OCI-LY7 (cell line): ENCODE data around the gene ACADSB. TPM values are rescaled to one million over a fixed set of nuclear protein-coding genes. Genes with fewer than 3 reads are reported as not detected.

ENCODE experiments used
- BruUV-seq: library from RNA; stranded (reverse); fragments of 400-500 nt; replicated peaks from 2 replicates; lab custom pipeline; 2021; lab: Mats Ljungman, UMichigan
- CTCF ChIA-PET: fragments of 300-600 bp; sonication (Branson Sonifier 250); formaldehyde crosslinking; loops from one replicate; lab custom pipeline; 2022; ENCODE audit warnings: antibody characterized with exemption; ENCODE audit not compliant: unreplicated experiment; lab: Charles Lee
- POLR2A ChIA-PET: fragments of 300-600 bp; sonication (Branson Sonifier 250); formaldehyde crosslinking; loops from one replicate; lab custom pipeline; 2022; ENCODE audit warnings: antibody characterized with exemption; lab: Charles Lee
- DNase-seq: peaks from one replicate; pipeline ENCODE4 v3.0.0-alpha.2; 2015; ENCODE audit warnings: low spot score
- H2AFZ ChIP-seq: fragments of 200-600 bp; sonication (generic), shearing (Covaris generic); 2 replicates; pipeline ENCODE4 v1.6.1; 2014; ENCODE audit warnings: mild to moderate bottlenecking, antibody characterized with exemption, low read length, moderate library complexity
- H3K27ac ChIP-seq: fragments of 200-600 bp; sonication (generic); 2 replicates; pipeline ENCODE4 v1.5.1; 2014; ENCODE audit warnings: mixed run types, low read depth, mild to moderate bottlenecking, moderate library complexity, low read length, inconsistent platforms; ENCODE audit not compliant: poor library complexity, severe bottlenecking
- H3K36me3 ChIP-seq: fragments of 200-600 bp; sonication (generic); 2 replicates; pipeline ENCODE4 v1.6.1; 2014; ENCODE audit warnings: mild to moderate bottlenecking, antibody characterized with exemption, low read length, moderate library complexity, mixed read lengths; ENCODE audit not compliant: insufficient read depth
- H3K4me1 ChIP-seq: fragments of 200-600 bp; sonication (generic); 2 replicates; pipeline ENCODE4 v1.5.1; 2014; ENCODE audit warnings: mild to moderate bottlenecking, low read length; ENCODE audit not compliant: insufficient read depth, poor library complexity, severe bottlenecking
- H3K4me2 ChIP-seq: fragments of 200-600 bp; sonication (generic); 2 replicates; pipeline ENCODE4 v1.6.1; 2014; ENCODE audit warnings: mild to moderate bottlenecking, low read length
- H3K4me3 ChIP-seq: fragments of 200-600 bp; sonication (generic); 2 replicates; pipeline ENCODE4 v1.5.1; 2014; ENCODE audit warnings: mild to moderate bottlenecking, low read depth, low read length; ENCODE audit not compliant: poor library complexity, severe bottlenecking
- H3K79me2 ChIP-seq: fragments of 200-600 bp; sonication (generic); 2 replicates; pipeline ENCODE4 v1.6.1; 2016; ENCODE audit warnings: low read depth, mild to moderate bottlenecking, low read length, moderate library complexity, mixed read lengths; ENCODE audit not compliant: insufficient read depth
- H3K9me2 ChIP-seq: fragments of 200-600 bp; sonication (generic); 2 replicates; pipeline ENCODE4 v1.6.1; 2016; ENCODE audit warnings: mild to moderate bottlenecking, low read length, mixed read lengths; ENCODE audit not compliant: insufficient read depth
- H3K9me3 ChIP-seq: fragments of 200-600 bp; sonication (generic); 2 replicates; pipeline ENCODE4 v1.6.1; 2014; ENCODE audit warnings: mild to moderate bottlenecking, mixed run types, low read length, mixed read lengths
- H4K20me1 ChIP-seq: fragments of 200-600 bp; sonication (generic); 2 replicates; pipeline ENCODE4 v1.6.1; 2014; ENCODE audit warnings: mild to moderate bottlenecking, antibody characterized with exemption, low read length, moderate library complexity, mixed read lengths; ENCODE audit not compliant: insufficient read depth
- EZH2phosphoT487 ChIP-seq: fragments of 200-600 bp; sonication (generic); IDR thresholded peaks from 2 replicates; pipeline ENCODE4 v1.6.1; 2018; ENCODE audit warnings: low read depth, borderline replicate concordance, mild to moderate bottlenecking, mixed run types, antibody characterized with exemption, low read length, moderate library complexity, mixed read lengths
- intact Hi-C: fragments of 100-400 bp; cut with micrococcal nuclease; formaldehyde crosslinking; loops from one replicate; pipeline ENCODE4 v1.10.0; 2022; ENCODE audit not compliant: unreplicated experiment
- total RNA-seq, 2 experiments: library from RNA; depleted of rRNA in 1 of 2; stranded (reverse); fragments of >200 nt in 1 of 2; shearing (Covaris generic) in 1 of 2; gene quantifications; 2 replicates each; pipeline ENCODE4 v1.2.3, GENCODE V29; 2014 to 2022
- TF ChIP-seq, protein P1 (sequence below): fragments of 200-600 bp; sonication (generic); conservative IDR thresholded peaks from 2 replicates; pipeline ENCODE4 v1.5.1; 2014; ENCODE audit warnings: mild to moderate bottlenecking, antibody characterized with exemption, low read length, moderate library complexity, mixed read lengths

ACADSB gene
- total RNA-seq, 2 experiments from 2014 or later = 3.7 to 14.7 TPM

GRCh38 chr10:123103944-123104343 is 95.1 kb downstream of the ACADSB start:
- no peaks in the 10 kb centered on the region for H3K4me1 ChIP-seq
- H3K4me3 ChIP-seq = no peak overlapping the region
- H3K9me3 ChIP-seq = no peaks in the 10 kb centered on the region
- H2AFZ ChIP-seq = no peak overlapping the region
- no peak for DNase-seq
- no TSS peak for BruUV-seq
- no peak overlapping the region for H3K4me2 ChIP-seq
- no peaks in the 10 kb centered on the region for H3K36me3 ChIP-seq
- ChIA-PET POLR2A (interaction anchor here (0.6 to 0.7 kb wide), 2 partner anchors 30 to 56 kb away, joined by 3 to 4 read pairs; no protein-coding TSS in a partner anchor), CTCF (no interaction called here)
- H3K9me2 ChIP-seq = no peaks in the 10 kb centered on the region
- intact Hi-C loops = no loop called here
- no peak overlapping the region for H3K27ac ChIP-seq
- no peaks in the 10 kb centered on the region for H3K79me2 ChIP-seq
- TF ChIP-seq EZH2phosphoT487 = no peak
- TF ChIP-seq, protein P1, sequence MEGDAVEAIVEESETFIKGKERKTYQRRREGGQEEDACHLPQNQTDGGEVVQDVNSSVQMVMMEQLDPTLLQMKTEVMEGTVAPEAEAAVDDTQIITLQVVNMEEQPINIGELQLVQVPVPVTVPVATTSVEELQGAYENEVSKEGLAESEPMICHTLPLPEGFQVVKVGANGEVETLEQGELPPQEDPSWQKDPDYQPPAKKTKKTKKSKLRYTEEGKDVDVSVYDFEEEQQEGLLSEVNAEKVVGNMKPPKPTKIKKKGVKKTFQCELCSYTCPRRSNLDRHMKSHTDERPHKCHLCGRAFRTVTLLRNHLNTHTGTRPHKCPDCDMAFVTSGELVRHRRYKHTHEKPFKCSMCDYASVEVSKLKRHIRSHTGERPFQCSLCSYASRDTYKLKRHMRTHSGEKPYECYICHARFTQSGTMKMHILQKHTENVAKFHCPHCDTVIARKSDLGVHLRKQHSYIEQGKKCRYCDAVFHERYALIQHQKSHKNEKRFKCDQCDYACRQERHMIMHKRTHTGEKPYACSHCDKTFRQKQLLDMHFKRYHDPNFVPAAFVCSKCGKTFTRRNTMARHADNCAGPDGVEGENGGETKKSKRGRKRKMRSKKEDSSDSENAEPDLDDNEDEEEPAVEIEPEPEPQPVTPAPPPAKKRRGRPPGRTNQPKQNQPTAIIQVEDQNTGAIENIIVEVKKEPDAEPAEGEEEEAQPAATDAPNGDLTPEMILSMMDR = no peak
- no peaks in the 10 kb centered on the region for H4K20me1 ChIP-seq

Other genes starting within 250 kb of the ACADSB start
- 1.0 and 1.8 TPM in 2 replicates for gene CUZD1, start 163.1 kb upstream of the ACADSB start, total RNA-seq (2014; rRNA removed; shearing (Covaris generic))
- gene CUZD1, start 163.1 kb upstream of the ACADSB start, total RNA-seq (2022) = 1.1 and 1.6 TPM in 2 replicates
- 8.4 and 11.1 TPM in 2 replicates for gene FAM24B, start 129.4 kb upstream of the ACADSB start, total RNA-seq (2014; rRNA removed; shearing (Covaris generic))
- 7.9 and 10.1 TPM in 2 replicates for gene FAM24B, start 129.4 kb upstream of the ACADSB start, total RNA-seq (2022)
- gene FAM24A, start 98.4 kb upstream of the ACADSB start, total RNA-seq (2014; rRNA removed; shearing (Covaris generic)) = not detected in 2 replicates
- gene FAM24A, start 98.4 kb upstream of the ACADSB start, total RNA-seq (2022) = not detected in 2 replicates
- 5.5 and 8.0 TPM in 2 replicates for gene C10orf88, start 54.8 kb upstream of the ACADSB start, total RNA-seq (2014; rRNA removed; shearing (Covaris generic))
- gene C10orf88, start 54.8 kb upstream of the ACADSB start, total RNA-seq (2022) = 9.4 and 11.9 TPM in 2 replicates
- gene PSTK, start 28.6 kb upstream of the ACADSB start, total RNA-seq (2014; rRNA removed; shearing (Covaris generic)) = 4.9 and 7.4 TPM in 2 replicates
- 8.0 and 8.9 TPM in 2 replicates for gene PSTK, start 28.6 kb upstream of the ACADSB start, total RNA-seq (2022)
- gene IKZF5, start 211 bp upstream of the ACADSB start, total RNA-seq (2014; rRNA removed; shearing (Covaris generic)) = 3.7 and 5.1 TPM in 2 replicates
- 15.2 and 15.8 TPM in 2 replicates for gene IKZF5, start 211 bp upstream of the ACADSB start, total RNA-seq (2022)
- gene HMX3, start 127.0 kb downstream of the ACADSB start, total RNA-seq (2014; rRNA removed; shearing (Covaris generic)) = 0.44 TPM in 1 of 2 replicates, not detected in the other
- gene HMX3, start 127.0 kb downstream of the ACADSB start, total RNA-seq (2022) = not detected in 2 replicates
- gene HMX2, start 139.1 kb downstream of the ACADSB start, total RNA-seq (2014; rRNA removed; shearing (Covaris generic)) = 1.2 and 2.0 TPM in 2 replicates
- gene HMX2, start 139.1 kb downstream of the ACADSB start, total RNA-seq (2022) = 1.7 and 2.4 TPM in 2 replicates
- 437 and 526 TPM in 2 replicates for gene BUB3, start 145.4 kb downstream of the ACADSB start, total RNA-seq (2014; rRNA removed; shearing (Covaris generic))
- 312 and 335 TPM in 2 replicates for gene BUB3, start 145.4 kb downstream of the ACADSB start, total RNA-seq (2022)